HG03025 (cell line): ENCODE measurements around the gene SYCP2L.
"Not testable (repeated sequence)": the region's sequence is repeated elsewhere in the genome, so short reads cannot be mapped to it uniquely, and the experiment has no call there.

Experiments
- ATAC-seq: cut with Tn5 transposase; IDR thresholded peaks from one replicate; pipeline ENCODE4 v1.9.1; 2021; ENCODE audit warnings: mild to moderate bottlenecking, moderate library complexity; ENCODE audit not compliant: unreplicated experiment, low FRiP score

Gene SYCP2L

GRCh38 chr6:10877012-10877411 lies 9.8 kb upstream of the SYCP2L start:
- ATAC-seq, result no peak

GRCh38 chr6:10877871-10878270 lies 9.0 kb upstream of the SYCP2L start:
- ATAC-seq, result no peak

- no peak for ATAC-seq
Observed at GRCh38 chr6:10880366-10880765, 6.5 kb upstream of the SYCP2L start.

GRCh38 chr6:10882253-10882630 lies 4.6 kb upstream of the SYCP2L start:
- ATAC-seq, result not testable (repeated sequence)

- no peak for ATAC-seq
Observed at GRCh38 chr6:10882657-10883171, 4.1 kb upstream of the SYCP2L start.

GRCh38 chr6:10883312-10884244 lies 3.3 kb upstream of the SYCP2L start:
- no peak for ATAC-seq

- no peak for ATAC-seq
Observed at GRCh38 chr6:10884245-10884972, 2.4 kb upstream of the SYCP2L start.

- ATAC-seq, result not testable (repeated sequence)
Observed at GRCh38 chr6:10886365-10886690, 524 bp upstream of the SYCP2L start.

GRCh38 chr6:10890151-10890550 lies 3.3 kb downstream of the SYCP2L start:
- ATAC-seq, result no peak

- no peak for ATAC-seq
Observed at GRCh38 chr6:10891960-10892359, 5.1 kb downstream of the SYCP2L start.

GRCh38 chr6:10894958-10895357 lies 8.1 kb downstream of the SYCP2L start:
- no peak for ATAC-seq

GRCh38 chr6:10896691-10897090 lies 9.8 kb downstream of the SYCP2L start:
- no peak for ATAC-seq

GRCh38 chr6:10901770-10902169 lies 14.9 kb downstream of the SYCP2L start:
- peak; percentile 96 for ATAC-seq

GRCh38 chr6:10904015-10904414 lies 17.2 kb downstream of the SYCP2L start:
- no peak for ATAC-seq

- ATAC-seq, result no peak
Observed at GRCh38 chr6:10908228-10908627, 21.4 kb downstream of the SYCP2L start.

- not testable (repeated sequence) for ATAC-seq
Observed at GRCh38 chr6:10919520-10919919, 32.7 kb downstream of the SYCP2L start.

- ATAC-seq, result no peak
Observed at GRCh38 chr6:10933126-10933525, 46.3 kb downstream of the SYCP2L start.

- no peak for ATAC-seq
Observed at GRCh38 chr6:10939840-10940239, 53.0 kb downstream of the SYCP2L start.

GRCh38 chr6:10945845-10946244 lies 59.0 kb downstream of the SYCP2L start:
- ATAC-seq, result no peak

- no peak for ATAC-seq
Observed at GRCh38 chr6:10947966-10948365, 61.1 kb downstream of the SYCP2L start.
